ENCODE data around the gene SEMA6B. TPM values are rescaled to one million over a fixed set of nuclear protein-coding genes. Genes with fewer than 3 reads are reported as not detected.

The SEMA6B gene
- polyA plus RNA-seq, 1 donor from 2014 or later: 21.6 TPM

GRCh38 chr19:4496304-4496703 is 63.2 kb downstream of the SEMA6B start:
- H3K4me3 ChIP-seq (ENCODE audit: low read length): no peak overlapping the region
- no peaks in the 10 kb centered on the region for H3K36me3 ChIP-seq (ENCODE audit: insufficient read depth, low read length)
- no peaks in the 10 kb centered on the region for H3K9me3 ChIP-seq (ENCODE audit: low read length)
- TF ChIP-seq, protein P1, sequence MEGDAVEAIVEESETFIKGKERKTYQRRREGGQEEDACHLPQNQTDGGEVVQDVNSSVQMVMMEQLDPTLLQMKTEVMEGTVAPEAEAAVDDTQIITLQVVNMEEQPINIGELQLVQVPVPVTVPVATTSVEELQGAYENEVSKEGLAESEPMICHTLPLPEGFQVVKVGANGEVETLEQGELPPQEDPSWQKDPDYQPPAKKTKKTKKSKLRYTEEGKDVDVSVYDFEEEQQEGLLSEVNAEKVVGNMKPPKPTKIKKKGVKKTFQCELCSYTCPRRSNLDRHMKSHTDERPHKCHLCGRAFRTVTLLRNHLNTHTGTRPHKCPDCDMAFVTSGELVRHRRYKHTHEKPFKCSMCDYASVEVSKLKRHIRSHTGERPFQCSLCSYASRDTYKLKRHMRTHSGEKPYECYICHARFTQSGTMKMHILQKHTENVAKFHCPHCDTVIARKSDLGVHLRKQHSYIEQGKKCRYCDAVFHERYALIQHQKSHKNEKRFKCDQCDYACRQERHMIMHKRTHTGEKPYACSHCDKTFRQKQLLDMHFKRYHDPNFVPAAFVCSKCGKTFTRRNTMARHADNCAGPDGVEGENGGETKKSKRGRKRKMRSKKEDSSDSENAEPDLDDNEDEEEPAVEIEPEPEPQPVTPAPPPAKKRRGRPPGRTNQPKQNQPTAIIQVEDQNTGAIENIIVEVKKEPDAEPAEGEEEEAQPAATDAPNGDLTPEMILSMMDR (IDR thresholded peaks at IDR 0.05; ENCODE audit: poor library complexity, severe bottlenecking): no peak
- TF ChIP-seq, protein P2, sequence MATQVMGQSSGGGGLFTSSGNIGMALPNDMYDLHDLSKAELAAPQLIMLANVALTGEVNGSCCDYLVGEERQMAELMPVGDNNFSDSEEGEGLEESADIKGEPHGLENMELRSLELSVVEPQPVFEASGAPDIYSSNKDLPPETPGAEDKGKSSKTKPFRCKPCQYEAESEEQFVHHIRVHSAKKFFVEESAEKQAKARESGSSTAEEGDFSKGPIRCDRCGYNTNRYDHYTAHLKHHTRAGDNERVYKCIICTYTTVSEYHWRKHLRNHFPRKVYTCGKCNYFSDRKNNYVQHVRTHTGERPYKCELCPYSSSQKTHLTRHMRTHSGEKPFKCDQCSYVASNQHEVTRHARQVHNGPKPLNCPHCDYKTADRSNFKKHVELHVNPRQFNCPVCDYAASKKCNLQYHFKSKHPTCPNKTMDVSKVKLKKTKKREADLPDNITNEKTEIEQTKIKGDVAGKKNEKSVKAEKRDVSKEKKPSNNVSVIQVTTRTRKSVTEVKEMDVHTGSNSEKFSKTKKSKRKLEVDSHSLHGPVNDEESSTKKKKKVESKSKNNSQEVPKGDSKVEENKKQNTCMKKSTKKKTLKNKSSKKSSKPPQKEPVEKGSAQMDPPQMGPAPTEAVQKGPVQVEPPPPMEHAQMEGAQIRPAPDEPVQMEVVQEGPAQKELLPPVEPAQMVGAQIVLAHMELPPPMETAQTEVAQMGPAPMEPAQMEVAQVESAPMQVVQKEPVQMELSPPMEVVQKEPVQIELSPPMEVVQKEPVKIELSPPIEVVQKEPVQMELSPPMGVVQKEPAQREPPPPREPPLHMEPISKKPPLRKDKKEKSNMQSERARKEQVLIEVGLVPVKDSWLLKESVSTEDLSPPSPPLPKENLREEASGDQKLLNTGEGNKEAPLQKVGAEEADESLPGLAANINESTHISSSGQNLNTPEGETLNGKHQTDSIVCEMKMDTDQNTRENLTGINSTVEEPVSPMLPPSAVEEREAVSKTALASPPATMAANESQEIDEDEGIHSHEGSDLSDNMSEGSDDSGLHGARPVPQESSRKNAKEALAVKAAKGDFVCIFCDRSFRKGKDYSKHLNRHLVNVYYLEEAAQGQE (IDR thresholded peaks at IDR 0.05; ENCODE audit: borderline replicate concordance): no peak
- H2AFZ ChIP-seq (ENCODE audit: low read depth, low read length): no peak overlapping the region
- no peaks in the 10 kb centered on the region for H3K9me2 ChIP-seq (ENCODE audit: insufficient read depth, low read length)
- no peak overlapping the region for H3K9ac ChIP-seq (ENCODE audit: low read length)
- no peaks in the 10 kb centered on the region for H3F3A ChIP-seq (ENCODE audit: insufficient read depth, low read length, poor library complexity, severe bottlenecking)
- no peaks in the 10 kb centered on the region for H3K79me2 ChIP-seq (replicated peaks; ENCODE audit: insufficient read depth, low read length)
- H4K20me1 ChIP-seq (ENCODE audit: insufficient read depth): no peaks in the 10 kb centered on the region
- H3K27me3 ChIP-seq (ENCODE audit: insufficient read depth, low read depth, low read length): no peaks in the 10 kb centered on the region
- no peak overlapping the region for H3K27ac ChIP-seq (ENCODE audit: low read length)
- H3K4me2 ChIP-seq (ENCODE audit: low read length): no peak overlapping the region

- H4K20me1 ChIP-seq (ENCODE audit: insufficient read depth): no peaks in the 10 kb centered on the region
- no peaks in the 10 kb centered on the region for H3K79me2 ChIP-seq (replicated peaks; ENCODE audit: insufficient read depth, low read length)
- no peaks in the 10 kb centered on the region for H3F3A ChIP-seq (ENCODE audit: insufficient read depth, low read length, poor library complexity, severe bottlenecking)
- H3K9ac ChIP-seq (ENCODE audit: low read length): no peak overlapping the region
- TF ChIP-seq SMC3 (conservative IDR thresholded peaks at IDR 0.05; ENCODE audit: poor library complexity) (no peak), MXI1 (conservative IDR thresholded peaks at IDR 0.05; ENCODE audit: poor library complexity, severe bottlenecking) (no peak), RAD21 (conservative IDR thresholded peaks at IDR 0.05) (no peak), EZH2 (IDR thresholded peaks at IDR 0.05; ENCODE audit: borderline replicate concordance, insufficient read depth, low read length, poor library complexity, severe bottlenecking) (no peak), POLR2AphosphoS5 (IDR thresholded peaks at IDR 0.05) (no peak), TAF1 (IDR thresholded peaks at IDR 0.05; ENCODE audit: low read depth) (no peak), EP300 (conservative IDR thresholded peaks at IDR 0.05; ENCODE audit: poor library complexity, severe bottlenecking) (no peak)
- TF ChIP-seq, protein P1 (IDR thresholded peaks at IDR 0.05; ENCODE audit: poor library complexity, severe bottlenecking): no peak
- TF ChIP-seq, protein P2 (IDR thresholded peaks at IDR 0.05; ENCODE audit: borderline replicate concordance): no peak
- H3K4me3 ChIP-seq (ENCODE audit: low read length): no peak overlapping the region
- no peaks in the 10 kb centered on the region for H3K27me3 ChIP-seq (ENCODE audit: insufficient read depth, low read depth, low read length)
- no peaks in the 10 kb centered on the region for H3K9me2 ChIP-seq (ENCODE audit: insufficient read depth, low read length)
- H3K36me3 ChIP-seq (ENCODE audit: insufficient read depth, low read length): no peaks in the 10 kb centered on the region
- no peak overlapping the region for H3K4me2 ChIP-seq (ENCODE audit: low read length)
- no peak overlapping the region for H2AFZ ChIP-seq (ENCODE audit: low read depth, low read length)
- no peaks in the 10 kb centered on the region for H3K9me3 ChIP-seq (ENCODE audit: low read length)
- H3K27ac ChIP-seq (ENCODE audit: low read length): no peak overlapping the region
Observed at GRCh38 chr19:4495471-4495870, 64.0 kb downstream of the SEMA6B start.

Data from neural cell (in vitro differentiated cells).